Spleen (tissue), 7 donors: ENCODE results near the gene PCYT1B.

Source experiments
- POLR2A ChIP-seq, 3 donors: fragments of 450-650 bp; IDR thresholded peaks; one replicate each; pipeline ENCODE4 v1.5.1; 2017; ENCODE audit warnings: antibody characterized with exemption in 3 of 3, mild to moderate bottlenecking in 1 of 3
- POLR2AphosphoS5 ChIP-seq, 3 donors: sonication (generic); formaldehyde crosslinking; IDR thresholded peaks; one replicate each; pipeline ENCODE4 v1.5.1; 2017; ENCODE audit warnings: antibody characterized with exemption in 3 of 3
- TF ChIP-seq, protein P1 (sequence below), 11 experiments: fragments of 200-600 bp in 7 of 11; fragments of 450-650 bp in 4 of 11; sonication (generic) in 4 of 11; IDR thresholded peaks in 8 of 11; conservative IDR thresholded peaks in 3 of 11; 1 replicate in 7 of 11; 2 replicates in 4 of 11; pipeline versions ENCODE4 v1.4.0 to v1.8.0; 2016 to 2021; ENCODE audit warnings: antibody characterized with exemption in 11 of 11, inconsistent platforms in 4 of 11, mild to moderate bottlenecking in 1 of 11
- donor health status: DM: no; HTN: no; CAD: no; lungs with moderate emphysema.
- donor health status: DM: no; HTN: no; CAD: no.
- donor health status: DM: no; HTN: no; CAD: no.

GRCh38 chrX:24673424-24673823 is 26.3 kb upstream of the PCYT1B start:
- TF ChIP-seq, protein P1, sequence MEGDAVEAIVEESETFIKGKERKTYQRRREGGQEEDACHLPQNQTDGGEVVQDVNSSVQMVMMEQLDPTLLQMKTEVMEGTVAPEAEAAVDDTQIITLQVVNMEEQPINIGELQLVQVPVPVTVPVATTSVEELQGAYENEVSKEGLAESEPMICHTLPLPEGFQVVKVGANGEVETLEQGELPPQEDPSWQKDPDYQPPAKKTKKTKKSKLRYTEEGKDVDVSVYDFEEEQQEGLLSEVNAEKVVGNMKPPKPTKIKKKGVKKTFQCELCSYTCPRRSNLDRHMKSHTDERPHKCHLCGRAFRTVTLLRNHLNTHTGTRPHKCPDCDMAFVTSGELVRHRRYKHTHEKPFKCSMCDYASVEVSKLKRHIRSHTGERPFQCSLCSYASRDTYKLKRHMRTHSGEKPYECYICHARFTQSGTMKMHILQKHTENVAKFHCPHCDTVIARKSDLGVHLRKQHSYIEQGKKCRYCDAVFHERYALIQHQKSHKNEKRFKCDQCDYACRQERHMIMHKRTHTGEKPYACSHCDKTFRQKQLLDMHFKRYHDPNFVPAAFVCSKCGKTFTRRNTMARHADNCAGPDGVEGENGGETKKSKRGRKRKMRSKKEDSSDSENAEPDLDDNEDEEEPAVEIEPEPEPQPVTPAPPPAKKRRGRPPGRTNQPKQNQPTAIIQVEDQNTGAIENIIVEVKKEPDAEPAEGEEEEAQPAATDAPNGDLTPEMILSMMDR (IDR thresholded peaks at IDR 0.05 in 8 of 11, conservative IDR thresholded peaks at IDR 0.05 in 3 of 11): no peak
- TF ChIP-seq POLR2A (IDR thresholded peaks at IDR 0.05) (no peak), POLR2AphosphoS5 (IDR thresholded peaks at IDR 0.05) (no peak)
